ENCODE measurements around the gene TNS2.

DNA sequence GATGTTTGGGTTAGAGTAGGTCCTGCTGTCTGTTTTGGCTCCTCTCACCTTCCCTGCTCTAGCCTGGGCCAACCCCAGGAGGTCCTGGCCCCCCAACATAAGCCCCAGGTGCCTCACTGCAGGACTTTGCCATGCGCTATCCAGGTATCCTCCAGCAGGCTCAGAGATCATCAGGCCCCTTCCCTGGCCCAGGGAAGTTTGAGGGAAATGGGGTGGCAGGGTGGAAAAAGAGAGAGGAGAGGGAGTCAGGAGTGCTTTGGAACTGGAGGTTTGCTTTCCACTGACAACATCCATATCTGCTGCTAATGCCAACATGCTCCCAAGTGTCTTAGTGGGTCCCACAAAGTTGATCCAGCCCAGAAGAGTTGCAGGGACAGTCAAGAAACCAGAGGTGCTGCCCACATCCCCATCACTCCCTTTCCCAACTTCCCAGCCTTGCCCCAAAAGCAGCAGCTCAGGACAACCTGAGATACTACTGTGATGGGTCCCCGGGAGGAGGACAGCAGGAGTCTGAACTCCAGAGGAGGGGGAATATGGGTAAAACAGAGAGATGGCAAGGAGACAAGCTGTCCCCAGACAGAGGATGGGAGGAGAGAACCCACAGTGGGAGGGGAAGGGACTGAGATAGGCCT, 677 bp downstream of the TNS2 start:
- no peak for TF ChIP-seq POLR2AphosphoS5 (IDR thresholded peaks at IDR 0.05; ENCODE audit: low read depth, low read length)
- TF ChIP-seq, protein P1, sequence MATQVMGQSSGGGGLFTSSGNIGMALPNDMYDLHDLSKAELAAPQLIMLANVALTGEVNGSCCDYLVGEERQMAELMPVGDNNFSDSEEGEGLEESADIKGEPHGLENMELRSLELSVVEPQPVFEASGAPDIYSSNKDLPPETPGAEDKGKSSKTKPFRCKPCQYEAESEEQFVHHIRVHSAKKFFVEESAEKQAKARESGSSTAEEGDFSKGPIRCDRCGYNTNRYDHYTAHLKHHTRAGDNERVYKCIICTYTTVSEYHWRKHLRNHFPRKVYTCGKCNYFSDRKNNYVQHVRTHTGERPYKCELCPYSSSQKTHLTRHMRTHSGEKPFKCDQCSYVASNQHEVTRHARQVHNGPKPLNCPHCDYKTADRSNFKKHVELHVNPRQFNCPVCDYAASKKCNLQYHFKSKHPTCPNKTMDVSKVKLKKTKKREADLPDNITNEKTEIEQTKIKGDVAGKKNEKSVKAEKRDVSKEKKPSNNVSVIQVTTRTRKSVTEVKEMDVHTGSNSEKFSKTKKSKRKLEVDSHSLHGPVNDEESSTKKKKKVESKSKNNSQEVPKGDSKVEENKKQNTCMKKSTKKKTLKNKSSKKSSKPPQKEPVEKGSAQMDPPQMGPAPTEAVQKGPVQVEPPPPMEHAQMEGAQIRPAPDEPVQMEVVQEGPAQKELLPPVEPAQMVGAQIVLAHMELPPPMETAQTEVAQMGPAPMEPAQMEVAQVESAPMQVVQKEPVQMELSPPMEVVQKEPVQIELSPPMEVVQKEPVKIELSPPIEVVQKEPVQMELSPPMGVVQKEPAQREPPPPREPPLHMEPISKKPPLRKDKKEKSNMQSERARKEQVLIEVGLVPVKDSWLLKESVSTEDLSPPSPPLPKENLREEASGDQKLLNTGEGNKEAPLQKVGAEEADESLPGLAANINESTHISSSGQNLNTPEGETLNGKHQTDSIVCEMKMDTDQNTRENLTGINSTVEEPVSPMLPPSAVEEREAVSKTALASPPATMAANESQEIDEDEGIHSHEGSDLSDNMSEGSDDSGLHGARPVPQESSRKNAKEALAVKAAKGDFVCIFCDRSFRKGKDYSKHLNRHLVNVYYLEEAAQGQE (IDR thresholded peaks at IDR 0.05; ENCODE audit: insufficient read depth in 1 of 2, low read depth in 2 of 2, low read length in 2 of 2) = no peak

Data from PFSK-1 (cell line).